HEK293T (cell line): ENCODE measurements around the gene AMPD3.

Experiments used
- ARNT ChIP-seq: fragments of 450-650 bp; IDR thresholded peaks from 2 replicates; pipeline ENCODE4 v1.6.1; 2017; ENCODE audit warnings: mild to moderate bottlenecking
- BHLHE40 ChIP-seq: fragments of 450-650 bp; IDR thresholded peaks from 2 replicates; pipeline ENCODE4 v1.6.1; 2016; ENCODE audit warnings: mild to moderate bottlenecking, moderate library complexity, borderline replicate concordance
- FOXA1 ChIP-seq: fragments of 450-650 bp; IDR thresholded peaks from 2 replicates; pipeline ENCODE4 v1.6.1; 2016; ENCODE audit warnings: mild to moderate bottlenecking
- FOXK2 ChIP-seq: fragments of 450-650 bp; IDR thresholded peaks from 2 replicates; pipeline ENCODE4 v1.6.1; 2016; ENCODE audit warnings: mild to moderate bottlenecking
- FOXM1 ChIP-seq: fragments of 450-650 bp; IDR thresholded peaks from 2 replicates; pipeline ENCODE4 v1.6.1; 2017; ENCODE audit warnings: mild to moderate bottlenecking, borderline replicate concordance
- NFRKB ChIP-seq: fragments of 450-650 bp; IDR thresholded peaks from 2 replicates; pipeline ENCODE4 v1.6.1; 2016; ENCODE audit warnings: mild to moderate bottlenecking, moderate library complexity
- PKNOX1 ChIP-seq: fragments of 450-650 bp; IDR thresholded peaks from 2 replicates; pipeline ENCODE4 v1.6.1; 2016
- SUZ12 ChIP-seq: fragments of 450-650 bp; IDR thresholded peaks from 2 replicates; pipeline ENCODE4 v1.6.1; 2016; ENCODE audit warnings: mild to moderate bottlenecking
- TARDBP ChIP-seq: fragments of 450-650 bp; IDR thresholded peaks from 2 replicates; pipeline ENCODE4 v1.6.1; 2016
- ZNF384 ChIP-seq: fragments of 450-650 bp; IDR thresholded peaks from 2 replicates; pipeline ENCODE4 v1.6.1; 2016

- TF ChIP-seq BHLHE40 (no peak), ARNT (no peak), PKNOX1 (no peak), FOXK2 (no peak), TARDBP (no peak), SUZ12 (no peak), FOXM1 (no peak), NFRKB (no peak), FOXA1 (no peak), ZNF384 (no peak)
These were observed 45.0 kb downstream of the AMPD3 start for GRCh38 chr11:10499874-10500601.
